Measurements from ENCODE around the gene LRRC56. TPM values are rescaled to one million over a fixed set of nuclear protein-coding genes. Genes with fewer than 3 reads are reported as not detected.

LRRC56 gene, protein sequence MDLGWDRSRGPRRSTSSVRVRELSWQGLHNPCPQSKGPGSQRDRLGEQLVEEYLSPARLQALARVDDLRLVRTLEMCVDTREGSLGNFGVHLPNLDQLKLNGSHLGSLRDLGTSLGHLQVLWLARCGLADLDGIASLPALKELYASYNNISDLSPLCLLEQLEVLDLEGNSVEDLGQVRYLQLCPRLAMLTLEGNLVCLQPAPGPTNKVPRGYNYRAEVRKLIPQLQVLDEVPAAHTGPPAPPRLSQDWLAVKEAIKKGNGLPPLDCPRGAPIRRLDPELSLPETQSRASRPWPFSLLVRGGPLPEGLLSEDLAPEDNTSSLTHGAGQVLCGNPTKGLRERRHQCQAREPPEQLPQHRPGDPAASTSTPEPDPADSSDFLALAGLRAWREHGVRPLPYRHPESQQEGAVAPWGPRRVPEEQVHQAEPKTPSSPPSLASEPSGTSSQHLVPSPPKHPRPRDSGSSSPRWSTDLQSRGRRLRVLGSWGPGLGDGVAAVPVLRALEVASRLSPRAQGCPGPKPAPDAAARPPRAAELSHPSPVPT
- total RNA-seq (2014; rRNA removed; shearing (Covaris generic)) (0.54 and 0.87 TPM in 2 replicates), polyA plus RNA-seq (2016; fragmentation: Nextera tagmentation; extraction: Ambion mirVana) (0.52 and 0.73 TPM in 2 replicates)
- long read RNA-seq, result 0 reads

- peak; percentile 93 for DNase-seq (ENCODE audit: low spot score)
- Histone ChIP-seq H3K27ac (ENCODE audit: low read depth) (no peak within 1 kb of the TSS), H2AFZ (peak within 1 kb of the TSS; percentile 87), H4K20me1 (replicated peaks; ENCODE audit: insufficient read depth) (0 out of 2 replicates have a peak, but pooled peaks cover 2% of the 10 kb centered on the region), H3K4me3 (peak within 1 kb of the TSS; percentile 73), H3K36me3 (ENCODE audit: insufficient read depth) (no peaks in the 10 kb centered on the region), H3K79me2 (replicated peaks; ENCODE audit: insufficient read depth) (no peaks in the 10 kb centered on the region; the same call in 1 of the 2 replicates), H3F3A (replicated peaks; ENCODE audit: low read depth) (peaks cover 11% of the 10 kb centered on the region), H3K4me2 (peak within 1 kb of the TSS; percentile 90), H3K9me2 (ENCODE audit: insufficient read depth) (no peaks in the 10 kb centered on the region), H3K4me1 (ENCODE audit: insufficient read depth) (no peaks in the 10 kb centered on the region; the same call in 1 of the 2 replicates), H3K27me3 (ENCODE audit: insufficient read depth) (peaks cover 17% of the 10 kb centered on the region; the same call in 1 of the 2 replicates)
- H3K9me3 Mint-ChIP-seq, result peaks cover 2% of the 10 kb centered on the region; the same call in 2 of the 3 replicates
- peak within 1 kb of the TSS; percentile 35; the same call in 1 of the 2 replicates for H3K27ac Mint-ChIP-seq
- peaks cover 3% of the 10 kb centered on the region; the same call in 2 of the 3 replicates for H3K4me1 Mint-ChIP-seq
- ATAC-seq, result peak; percentile 58
- peak within 1 kb of the TSS; percentile 89 for H3K4me3 Mint-ChIP-seq
- H3K36me3 Mint-ChIP-seq (ENCODE audit: low read depth), result peaks cover 6% of the 10 kb centered on the region; the same call in 2 of the 3 replicates
- H3K27me3 Mint-ChIP-seq (ENCODE audit: insufficient read depth, low read depth, poor library complexity), result peaks cover 20% of the 10 kb centered on the region
- TF ChIP-seq ETS1 (IDR thresholded peaks at IDR 0.05) (no peak), CREB1 (CRISPR knock-in tag; IDR thresholded peaks at IDR 0.05; ENCODE audit: low read depth) (0 out of 2 replicates have a peak, but pooled peaks have one; percentile 5), STAT1 (IDR thresholded peaks at IDR 0.05; ENCODE audit: unreplicated experiment) (no peak), ZNF331 (CRISPR knock-in tag; IDR thresholded peaks at IDR 0.05; ENCODE audit: low read depth) (no peak), ZNF114 (CRISPR knock-in tag; IDR thresholded peaks at IDR 0.05) (no peak), JUNB (IDR thresholded peaks at IDR 0.05; ENCODE audit: unreplicated experiment) (no peak), POLR2AphosphoS5 (IDR thresholded peaks at IDR 0.05; ENCODE audit: low read depth) (peak; percentile 28; the same call in 1 of the 2 replicates), EZH2phosphoT487 (IDR thresholded peaks at IDR 0.05; ENCODE audit: unreplicated experiment) (no peak), EZH2 (IDR thresholded peaks at IDR 0.05; ENCODE audit: low read depth, unreplicated experiment) (no peak)
- TF ChIP-seq, protein P1, sequence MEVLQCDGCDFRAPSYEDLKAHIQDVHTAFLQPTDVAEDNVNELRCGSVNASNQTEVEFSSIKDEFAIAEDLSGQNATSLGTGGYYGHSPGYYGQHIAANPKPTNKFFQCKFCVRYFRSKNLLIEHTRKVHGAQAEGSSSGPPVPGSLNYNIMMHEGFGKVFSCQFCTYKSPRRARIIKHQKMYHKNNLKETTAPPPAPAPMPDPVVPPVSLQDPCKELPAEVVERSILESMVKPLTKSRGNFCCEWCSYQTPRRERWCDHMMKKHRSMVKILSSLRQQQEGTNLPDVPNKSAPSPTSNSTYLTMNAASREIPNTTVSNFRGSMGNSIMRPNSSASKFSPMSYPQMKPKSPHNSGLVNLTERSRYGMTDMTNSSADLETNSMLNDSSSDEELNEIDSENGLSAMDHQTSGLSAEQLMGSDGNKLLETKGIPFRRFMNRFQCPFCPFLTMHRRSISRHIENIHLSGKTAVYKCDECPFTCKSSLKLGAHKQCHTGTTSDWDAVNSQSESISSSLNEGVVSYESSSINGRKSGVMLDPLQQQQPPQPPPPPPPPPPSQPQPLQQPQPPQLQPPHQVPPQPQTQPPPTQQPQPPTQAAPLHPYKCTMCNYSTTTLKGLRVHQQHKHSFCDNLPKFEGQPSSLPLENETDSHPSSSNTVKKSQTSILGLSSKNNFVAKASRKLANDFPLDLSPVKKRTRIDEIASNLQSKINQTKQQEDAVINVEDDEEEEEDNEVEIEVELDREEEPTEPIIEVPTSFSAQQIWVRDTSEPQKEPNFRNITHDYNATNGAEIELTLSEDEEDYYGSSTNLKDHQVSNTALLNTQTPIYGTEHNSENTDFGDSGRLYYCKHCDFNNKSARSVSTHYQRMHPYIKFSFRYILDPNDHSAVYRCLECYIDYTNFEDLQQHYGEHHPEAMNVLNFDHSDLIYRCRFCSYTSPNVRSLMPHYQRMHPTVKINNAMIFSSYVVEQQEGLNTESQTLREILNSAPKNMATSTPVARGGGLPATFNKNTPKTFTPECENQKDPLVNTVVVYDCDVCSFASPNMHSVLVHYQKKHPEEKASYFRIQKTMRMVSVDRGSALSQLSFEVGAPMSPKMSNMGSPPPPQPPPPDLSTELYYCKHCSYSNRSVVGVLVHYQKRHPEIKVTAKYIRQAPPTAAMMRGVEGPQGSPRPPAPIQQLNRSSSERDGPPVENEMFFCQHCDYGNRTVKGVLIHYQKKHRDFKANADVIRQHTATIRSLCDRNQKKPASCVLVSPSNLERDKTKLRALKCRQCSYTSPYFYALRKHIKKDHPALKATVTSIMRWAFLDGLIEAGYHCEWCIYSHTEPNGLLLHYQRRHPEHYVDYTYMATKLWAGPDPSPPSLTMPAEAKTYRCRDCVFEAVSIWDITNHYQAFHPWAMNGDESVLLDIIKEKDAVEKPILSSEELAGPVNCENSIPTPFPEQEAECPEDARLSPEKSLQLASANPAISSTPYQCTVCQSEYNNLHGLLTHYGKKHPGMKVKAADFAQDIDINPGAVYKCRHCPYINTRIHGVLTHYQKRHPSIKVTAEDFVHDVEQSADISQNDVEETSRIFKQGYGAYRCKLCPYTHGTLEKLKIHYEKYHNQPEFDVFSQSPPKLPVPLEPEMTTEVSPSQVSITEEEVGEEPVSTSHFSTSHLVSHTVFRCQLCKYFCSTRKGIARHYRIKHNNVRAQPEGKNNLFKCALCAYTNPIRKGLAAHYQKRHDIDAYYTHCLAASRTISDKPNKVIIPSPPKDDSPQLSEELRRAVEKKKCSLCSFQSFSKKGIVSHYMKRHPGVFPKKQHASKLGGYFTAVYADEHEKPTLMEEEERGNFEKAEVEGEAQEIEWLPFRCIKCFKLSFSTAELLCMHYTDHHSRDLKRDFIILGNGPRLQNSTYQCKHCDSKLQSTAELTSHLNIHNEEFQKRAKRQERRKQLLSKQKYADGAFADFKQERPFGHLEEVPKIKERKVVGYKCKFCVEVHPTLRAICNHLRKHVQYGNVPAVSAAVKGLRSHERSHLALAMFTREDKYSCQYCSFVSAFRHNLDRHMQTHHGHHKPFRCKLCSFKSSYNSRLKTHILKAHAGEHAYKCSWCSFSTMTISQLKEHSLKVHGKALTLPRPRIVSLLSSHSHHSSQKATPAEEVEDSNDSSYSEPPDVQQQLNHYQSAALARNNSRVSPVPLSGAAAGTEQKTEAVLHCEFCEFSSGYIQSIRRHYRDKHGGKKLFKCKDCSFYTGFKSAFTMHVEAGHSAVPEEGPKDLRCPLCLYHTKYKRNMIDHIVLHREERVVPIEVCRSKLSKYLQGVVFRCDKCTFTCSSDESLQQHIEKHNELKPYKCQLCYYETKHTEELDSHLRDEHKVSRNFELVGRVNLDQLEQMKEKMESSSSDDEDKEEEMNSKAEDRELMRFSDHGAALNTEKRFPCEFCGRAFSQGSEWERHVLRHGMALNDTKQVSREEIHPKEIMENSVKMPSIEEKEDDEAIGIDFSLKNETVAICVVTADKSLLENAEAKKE (CRISPR knock-in tag; IDR thresholded peaks at IDR 0.05), result no peak
- TF ChIP-seq, protein P2, sequence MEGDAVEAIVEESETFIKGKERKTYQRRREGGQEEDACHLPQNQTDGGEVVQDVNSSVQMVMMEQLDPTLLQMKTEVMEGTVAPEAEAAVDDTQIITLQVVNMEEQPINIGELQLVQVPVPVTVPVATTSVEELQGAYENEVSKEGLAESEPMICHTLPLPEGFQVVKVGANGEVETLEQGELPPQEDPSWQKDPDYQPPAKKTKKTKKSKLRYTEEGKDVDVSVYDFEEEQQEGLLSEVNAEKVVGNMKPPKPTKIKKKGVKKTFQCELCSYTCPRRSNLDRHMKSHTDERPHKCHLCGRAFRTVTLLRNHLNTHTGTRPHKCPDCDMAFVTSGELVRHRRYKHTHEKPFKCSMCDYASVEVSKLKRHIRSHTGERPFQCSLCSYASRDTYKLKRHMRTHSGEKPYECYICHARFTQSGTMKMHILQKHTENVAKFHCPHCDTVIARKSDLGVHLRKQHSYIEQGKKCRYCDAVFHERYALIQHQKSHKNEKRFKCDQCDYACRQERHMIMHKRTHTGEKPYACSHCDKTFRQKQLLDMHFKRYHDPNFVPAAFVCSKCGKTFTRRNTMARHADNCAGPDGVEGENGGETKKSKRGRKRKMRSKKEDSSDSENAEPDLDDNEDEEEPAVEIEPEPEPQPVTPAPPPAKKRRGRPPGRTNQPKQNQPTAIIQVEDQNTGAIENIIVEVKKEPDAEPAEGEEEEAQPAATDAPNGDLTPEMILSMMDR (conservative IDR thresholded peaks at IDR 0.05; ENCODE audit: low read depth in 2 of 2), result 0 out of 4 replicates have a peak, but pooled peaks of 1 of the 2 experiments have one; percentile 2
Observed at GRCh38 chr11:536841-537621, at the start of gene LRRC56. LRRC56 (plus strand) TSS chr11:537527; CDS start chr11:540685, 3,158 bp downstream.

Measured in GM23338 (cell line).